Activated CD4-positive, CD25-positive, alpha-beta regulatory T cell treated with anti-CD3 and anti-CD28 coated beads, Interleukin-2, amount 50 U/mL, for 16 hours (primary cell): Measurements from ENCODE around the gene BCL11A.

Source experiments
- DNase-seq: peaks from one replicate; pipeline ENCODE4 v3.0.0-alpha.2; 2020; ENCODE audit warnings: low read depth, low spot score

BCL11A gene

DNA sequence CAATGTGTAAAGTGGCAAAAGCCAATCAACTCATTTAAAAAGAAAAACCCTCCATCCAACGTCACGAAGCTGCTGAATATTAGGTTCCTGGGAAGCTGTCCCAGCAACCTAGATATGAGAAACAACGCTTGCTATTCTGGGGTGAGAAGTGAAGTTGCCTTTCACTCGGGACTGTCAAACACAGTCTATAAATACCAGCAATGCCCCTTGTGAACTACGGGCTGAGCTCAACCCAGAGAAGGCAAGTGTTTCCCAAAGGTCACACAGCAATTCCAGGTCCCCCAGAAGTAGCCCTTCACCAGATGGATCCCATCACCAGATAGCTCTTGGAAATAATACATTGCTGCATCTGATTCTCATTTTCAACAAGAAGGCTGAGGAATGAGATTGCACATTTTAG lies 67.9 kb downstream of the BCL11A start:
- no peak for DNase-seq

DNA sequence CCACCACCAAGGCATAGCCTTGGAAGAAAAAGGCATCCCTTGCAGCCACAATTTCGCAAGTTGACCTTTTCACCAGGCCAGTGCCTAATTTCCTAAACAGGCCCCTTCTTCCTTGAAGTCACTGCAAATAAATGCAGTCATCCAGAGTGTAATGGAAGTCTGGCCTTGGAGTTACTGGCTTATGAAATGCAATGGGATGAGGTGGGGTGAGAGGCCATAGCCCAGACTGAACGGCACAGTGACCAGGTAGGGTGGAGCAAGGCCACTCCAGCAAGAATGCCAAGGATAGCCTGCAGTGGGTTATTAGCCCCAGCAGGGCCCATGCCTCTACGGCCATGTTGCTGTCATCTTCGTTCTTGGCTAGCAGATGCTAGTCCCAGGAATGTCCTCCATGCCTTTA lies 68.4 kb downstream of the BCL11A start:
- no peak for DNase-seq

DNA sequence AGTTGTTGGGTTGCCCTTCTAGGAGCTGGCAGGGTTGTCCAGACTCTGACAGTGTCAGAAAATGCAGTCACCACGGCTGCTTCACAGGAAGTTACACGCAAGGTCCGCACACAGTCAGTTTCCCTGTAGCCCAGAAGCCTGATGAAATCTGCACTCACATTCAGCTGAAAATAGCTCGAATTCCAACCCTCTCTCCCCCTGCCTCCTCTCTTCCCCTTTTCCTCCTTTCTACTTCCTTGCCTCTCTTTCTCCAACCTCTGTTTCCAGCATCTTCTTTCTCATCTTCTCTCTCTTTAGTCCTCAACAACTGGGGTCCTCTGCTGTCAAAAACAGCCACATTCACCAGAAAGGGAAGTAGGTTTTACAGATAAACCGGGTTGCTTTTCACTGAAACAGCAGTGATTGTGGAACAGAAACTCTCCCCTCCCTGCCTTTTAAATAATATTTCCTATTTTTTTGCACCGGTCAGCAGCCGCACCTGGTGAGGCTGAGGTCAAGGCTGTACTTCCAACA lies 69.3 kb downstream of the BCL11A start:
- DNase-seq = no peak

DNA sequence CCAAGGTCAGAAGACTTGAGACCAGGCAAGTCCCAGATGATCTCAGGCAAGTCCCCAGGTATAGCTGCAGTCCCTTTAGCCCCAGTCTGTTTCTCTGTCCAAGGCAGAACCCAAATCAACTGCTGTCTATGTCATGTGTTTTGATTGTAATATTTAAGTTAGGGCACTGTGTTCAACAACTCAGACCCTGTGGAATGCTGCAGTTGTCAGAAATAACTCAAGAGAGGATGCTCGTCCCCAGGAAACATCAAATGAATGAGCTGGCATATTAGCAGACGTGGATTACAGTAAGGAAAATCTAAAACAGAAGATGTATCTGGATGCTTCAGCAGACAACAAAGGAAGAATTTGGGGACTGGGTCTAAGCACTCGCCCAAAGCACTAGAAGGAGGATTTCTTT lies 70.1 kb downstream of the BCL11A start:
- DNase-seq = no peak

DNA sequence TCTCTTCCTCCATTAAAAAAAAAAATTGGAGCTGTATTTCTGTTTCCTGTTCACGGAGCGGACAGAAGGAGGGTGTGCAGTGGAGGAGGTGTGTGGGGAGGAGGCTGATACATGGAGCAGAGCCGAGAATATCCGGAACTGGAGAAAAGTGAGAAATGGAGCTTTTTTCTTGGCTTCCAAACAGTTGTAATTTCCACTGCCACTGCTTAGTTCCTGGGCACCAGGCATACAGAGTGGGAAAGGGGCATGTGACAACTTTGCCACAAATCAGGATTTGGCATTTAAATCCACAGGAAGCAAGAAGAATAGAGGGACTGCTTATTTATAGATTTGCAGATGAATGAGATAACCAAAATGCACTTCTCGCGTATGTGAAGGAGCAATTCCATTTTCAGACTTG lies 71.2 kb downstream of the BCL11A start:
- DNase-seq = no peak

DNA sequence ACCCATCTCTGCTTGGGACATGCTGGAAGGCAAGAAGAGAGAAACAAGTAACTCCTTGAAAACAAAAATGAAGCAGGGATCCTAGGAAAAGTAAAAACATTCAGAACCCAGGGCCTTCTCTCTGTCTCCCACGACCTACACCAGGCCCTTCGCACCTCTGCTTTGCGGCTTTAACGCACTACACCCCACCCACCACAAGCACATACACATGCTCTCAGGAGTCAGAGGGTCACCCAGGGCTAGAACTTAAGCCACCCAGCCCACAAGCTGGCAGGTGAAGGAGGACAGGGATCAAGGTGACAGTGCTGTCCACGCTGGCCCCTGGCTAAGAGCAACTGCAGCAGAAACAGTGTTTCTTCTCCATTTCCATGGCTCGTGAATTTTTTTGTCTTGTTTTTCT lies 72.2 kb downstream of the BCL11A start:
- DNase-seq = no peak

DNA sequence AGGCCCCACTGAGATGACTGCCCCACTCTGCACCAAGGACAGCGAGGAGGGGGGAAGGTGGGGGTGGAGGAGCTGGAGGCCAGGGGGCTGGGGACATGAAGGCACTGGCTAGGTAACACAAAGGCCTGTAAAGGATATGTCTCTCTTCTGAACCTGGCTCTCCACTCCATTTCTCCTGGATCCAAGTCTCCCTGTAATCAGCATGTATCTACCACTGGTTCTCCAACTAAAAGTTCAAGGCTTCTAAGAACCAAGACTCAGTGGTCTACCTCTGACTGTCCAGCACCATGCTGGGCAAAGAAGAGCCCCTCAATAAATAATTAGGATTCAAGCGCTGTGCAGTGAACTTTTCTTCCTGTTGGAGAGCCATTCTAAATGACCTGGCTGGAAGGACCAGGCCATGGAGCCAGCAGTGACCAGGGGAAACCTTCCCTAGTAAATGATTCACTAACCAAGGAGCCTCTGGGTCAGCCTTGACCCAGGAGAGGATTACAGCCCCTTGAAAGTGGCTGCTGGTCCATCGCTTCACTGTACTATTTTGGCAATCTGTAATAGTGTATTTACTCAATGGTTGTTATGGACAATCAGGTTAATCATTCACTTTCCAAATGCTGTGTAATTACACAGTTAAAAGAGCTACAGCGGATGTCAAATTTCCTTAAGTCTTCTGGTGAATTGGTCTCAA lies 73.2 kb downstream of the BCL11A start:
- no peak for DNase-seq

DNA sequence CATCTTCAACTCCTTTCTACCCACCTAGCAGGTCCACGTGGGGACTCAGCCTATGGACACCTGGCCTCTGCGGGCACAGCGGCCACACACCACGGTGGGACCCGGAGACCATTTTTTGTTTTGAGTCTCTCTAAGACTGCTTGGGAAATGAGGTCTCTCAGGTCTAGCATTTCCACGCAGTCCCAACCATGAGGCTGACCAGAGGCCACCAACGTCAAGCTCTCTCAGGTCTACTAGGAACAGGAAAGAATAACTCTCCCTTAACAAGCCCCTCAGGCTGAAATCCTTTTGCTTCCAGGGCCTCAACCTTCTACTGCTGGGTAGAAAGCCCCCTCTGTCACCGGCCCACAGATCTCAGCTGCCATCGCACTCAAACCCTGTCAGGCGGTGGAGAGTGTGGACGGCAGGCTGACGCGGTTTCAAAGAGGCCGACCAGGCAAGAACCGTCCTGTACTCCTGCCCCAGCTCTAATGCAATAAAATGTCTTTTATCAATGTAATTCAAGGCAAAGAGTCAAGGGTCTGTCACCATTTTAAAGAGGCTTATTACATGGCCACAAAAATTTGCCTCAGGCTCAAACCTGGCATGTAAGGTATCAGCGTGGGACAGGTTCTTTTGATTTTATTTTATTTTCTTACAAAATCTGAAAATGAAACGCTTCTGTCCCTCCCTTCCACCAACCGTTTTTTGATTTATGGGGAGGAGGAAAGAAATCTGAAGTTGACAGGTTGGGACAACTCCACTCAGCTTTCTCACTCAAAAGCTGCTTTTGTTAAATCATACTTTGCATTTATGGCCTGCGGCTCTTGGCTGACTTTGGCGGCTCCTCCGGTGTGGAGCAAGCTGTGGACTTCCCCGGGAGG lies 74.0 kb downstream of the BCL11A start:
- no peak for DNase-seq

DNA sequence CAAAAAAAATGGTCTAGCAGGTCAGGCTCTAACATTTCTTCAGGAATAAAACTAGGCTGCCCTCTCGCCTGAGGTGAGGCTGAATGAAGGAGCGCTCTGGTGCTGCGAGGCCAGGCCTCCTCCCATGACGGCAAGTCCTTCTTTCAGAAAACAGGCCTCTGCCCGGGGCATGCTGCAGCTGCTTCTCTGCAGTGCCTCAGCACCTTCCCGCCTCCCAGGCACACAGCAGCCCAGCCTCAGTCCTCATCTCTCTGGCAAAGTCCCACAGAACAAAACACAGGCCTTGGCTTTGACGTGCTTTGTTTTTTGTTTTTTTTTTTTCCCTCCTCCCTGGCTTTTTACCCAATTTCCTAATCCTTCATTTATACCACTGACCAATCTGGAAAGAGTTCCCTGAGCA lies 74.8 kb downstream of the BCL11A start:
- DNase-seq = no peak

DNA sequence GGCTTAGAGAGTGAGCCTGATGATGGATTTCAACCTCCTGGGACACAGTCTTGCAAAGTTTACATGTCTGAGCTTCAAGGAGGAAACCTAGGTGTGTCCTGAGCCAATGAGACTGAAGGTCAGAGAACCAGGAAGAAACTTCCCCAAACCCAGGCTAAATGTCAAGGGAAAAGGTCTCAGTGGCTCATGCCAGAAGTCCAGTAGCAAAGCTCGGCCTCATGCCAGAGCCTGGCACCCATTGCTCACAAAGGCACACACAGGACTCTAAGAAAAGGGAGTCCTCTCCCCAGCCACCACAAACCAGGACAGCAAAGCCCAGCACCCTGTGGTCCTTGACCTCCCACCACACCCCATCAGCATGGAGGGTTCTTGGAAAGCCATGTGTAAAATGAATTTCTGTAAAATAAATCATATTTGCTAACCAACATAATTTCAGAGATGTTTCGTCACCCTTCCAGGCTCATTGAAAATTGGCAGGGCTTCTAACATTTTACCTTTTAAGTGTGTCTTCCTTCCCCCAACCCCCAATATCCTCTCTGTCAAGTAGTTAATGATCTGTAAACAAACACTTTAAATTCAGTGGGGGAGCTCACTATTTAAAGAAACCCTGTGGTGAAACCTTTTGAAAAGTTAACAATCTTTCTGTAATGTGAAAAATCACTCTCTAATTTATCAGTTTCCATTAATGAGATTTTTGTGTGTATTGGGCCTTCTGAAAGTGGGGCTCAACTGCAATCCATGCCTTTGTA lies 77.1 kb downstream of the BCL11A start:
- no peak for DNase-seq

DNA sequence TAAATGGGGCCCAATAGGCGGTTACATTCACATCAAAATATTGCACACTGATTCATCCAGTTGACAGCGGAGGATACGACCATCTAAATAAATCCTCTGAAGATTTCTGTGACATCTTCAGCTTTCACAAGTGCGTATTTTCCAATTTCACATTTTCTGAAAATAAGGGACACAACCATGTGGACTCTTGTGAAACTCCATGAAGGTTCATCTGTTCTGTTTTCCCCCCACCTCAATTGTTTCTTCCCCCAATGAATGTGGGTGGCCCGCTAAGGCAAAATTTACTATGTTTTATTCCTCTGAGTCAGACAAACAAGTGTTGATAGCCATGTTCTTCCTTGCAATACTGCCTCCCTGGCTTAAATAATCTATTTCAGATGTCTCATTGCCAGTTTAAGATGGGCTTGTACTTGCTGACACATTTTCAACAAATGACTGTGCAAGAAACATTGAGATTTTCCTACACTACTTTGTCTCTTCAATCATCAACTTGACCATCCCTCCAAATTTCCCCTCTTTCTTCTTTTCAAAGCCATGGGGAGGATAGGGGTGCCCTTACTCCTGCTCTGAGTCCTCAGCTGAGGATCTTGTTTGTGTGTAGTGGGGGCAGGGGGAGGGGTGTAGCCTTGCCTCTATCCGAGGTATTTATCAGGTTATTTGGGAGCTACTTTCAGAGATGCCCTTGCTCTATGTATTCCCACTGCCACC lies 78.2 kb downstream of the BCL11A start:
- no peak for DNase-seq

DNA sequence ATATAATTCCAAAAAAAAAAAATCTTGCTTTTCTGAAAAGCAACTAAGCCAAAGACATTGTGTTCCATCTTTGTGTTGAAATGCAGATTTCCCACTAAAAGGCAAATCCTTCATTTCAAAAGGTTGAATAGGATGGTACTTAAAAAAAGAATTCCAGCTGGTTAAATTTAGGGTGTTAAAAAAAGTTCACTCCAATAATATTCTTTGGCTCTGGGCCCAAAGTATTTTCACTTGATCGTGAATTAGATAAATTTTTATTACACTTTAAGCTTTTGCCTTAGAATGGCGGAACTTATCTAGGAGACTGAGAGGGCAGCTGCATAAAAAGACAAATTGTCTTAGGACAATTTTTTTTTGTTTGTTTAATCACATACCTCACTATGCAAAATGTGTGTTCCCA lies 79.2 kb downstream of the BCL11A start:
- DNase-seq = no peak

DNA sequence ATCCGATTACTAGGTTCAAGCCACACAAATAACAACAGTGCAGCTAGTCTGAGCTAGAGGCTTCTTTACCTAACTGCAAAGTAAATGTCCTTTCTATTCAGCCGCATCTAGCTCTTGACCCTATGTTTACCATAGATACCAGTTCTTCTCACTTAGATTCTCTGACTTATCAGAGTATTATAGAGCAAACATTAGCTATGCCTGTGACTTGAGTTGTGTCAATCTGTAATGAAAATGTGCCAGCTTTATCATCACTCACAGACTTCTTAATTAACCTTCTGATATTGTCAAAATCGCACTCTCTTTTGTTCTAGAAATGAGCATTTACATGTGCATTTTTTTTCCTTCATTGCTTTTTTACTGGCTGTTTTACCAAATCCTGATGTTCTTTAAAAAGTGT lies 79.9 kb downstream of the BCL11A start:
- no peak for DNase-seq

DNA sequence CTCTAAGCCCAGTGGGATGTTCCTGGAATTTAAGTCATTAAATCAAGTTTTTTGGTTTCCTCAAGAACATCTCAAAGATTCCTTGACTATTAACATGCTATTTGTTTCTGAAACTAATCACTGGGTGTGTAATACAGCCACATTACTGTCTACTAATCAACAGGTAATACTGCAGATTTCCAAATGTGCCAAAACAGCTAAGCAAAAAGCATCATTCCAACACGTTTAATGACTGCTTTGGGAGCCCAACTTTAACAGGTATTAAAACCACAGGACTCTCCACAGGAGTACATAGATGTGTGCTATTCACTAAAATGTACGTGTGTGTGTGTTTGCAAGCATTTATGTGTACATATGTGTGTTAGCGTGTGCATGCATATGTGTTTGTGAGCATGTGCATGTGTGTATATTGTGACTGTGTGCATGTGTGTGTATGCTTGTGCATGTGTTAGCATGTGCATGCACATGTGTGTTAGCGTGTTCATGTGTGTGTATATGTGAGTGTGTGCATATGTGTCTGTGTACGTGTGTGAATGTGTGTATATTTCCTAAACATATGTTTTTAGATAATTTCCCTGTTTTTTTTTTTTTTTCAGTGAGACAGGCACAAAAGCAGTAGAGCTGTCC lies 80.7 kb downstream of the BCL11A start:
- no peak for DNase-seq

DNA sequence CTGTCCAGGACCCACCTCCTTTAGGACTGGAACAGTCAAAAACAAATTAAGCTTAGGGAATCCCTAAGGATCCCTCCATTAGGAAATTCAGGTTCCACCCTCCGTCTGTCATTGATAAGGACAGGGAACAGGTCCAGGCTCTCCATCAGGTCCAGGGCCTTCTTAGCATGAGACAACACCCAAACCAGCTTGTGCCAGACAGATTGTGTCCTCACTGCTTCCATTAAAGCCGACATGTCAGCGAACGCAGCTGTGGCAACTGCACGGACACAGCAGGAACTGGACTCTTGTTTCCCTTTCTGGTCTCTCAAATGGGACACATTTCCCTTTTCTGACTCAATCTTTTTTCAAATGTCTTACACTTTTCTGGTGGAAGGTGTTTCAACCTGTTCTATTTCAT lies 81.4 kb downstream of the BCL11A start:
- DNase-seq = no peak

DNA sequence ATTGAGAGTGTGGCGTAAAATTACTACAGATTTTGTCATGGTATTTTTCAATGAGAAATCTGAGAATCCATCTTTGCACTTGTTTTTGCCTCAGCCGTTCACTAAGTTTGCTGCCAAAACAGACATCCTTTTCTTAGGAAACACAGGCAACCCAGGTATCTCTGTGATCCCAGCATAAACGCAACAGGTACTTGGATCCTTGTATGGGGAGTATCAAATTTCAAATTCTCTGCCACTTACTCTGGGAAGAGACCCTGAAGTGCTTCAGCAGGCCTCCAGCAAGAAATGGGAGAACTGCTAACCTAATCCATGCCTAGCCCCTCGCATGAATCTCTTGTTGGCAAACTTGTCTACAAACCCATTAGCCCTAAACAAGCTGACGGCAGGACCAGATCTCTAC lies 83.1 kb downstream of the BCL11A start:
- DNase-seq = no peak

DNA sequence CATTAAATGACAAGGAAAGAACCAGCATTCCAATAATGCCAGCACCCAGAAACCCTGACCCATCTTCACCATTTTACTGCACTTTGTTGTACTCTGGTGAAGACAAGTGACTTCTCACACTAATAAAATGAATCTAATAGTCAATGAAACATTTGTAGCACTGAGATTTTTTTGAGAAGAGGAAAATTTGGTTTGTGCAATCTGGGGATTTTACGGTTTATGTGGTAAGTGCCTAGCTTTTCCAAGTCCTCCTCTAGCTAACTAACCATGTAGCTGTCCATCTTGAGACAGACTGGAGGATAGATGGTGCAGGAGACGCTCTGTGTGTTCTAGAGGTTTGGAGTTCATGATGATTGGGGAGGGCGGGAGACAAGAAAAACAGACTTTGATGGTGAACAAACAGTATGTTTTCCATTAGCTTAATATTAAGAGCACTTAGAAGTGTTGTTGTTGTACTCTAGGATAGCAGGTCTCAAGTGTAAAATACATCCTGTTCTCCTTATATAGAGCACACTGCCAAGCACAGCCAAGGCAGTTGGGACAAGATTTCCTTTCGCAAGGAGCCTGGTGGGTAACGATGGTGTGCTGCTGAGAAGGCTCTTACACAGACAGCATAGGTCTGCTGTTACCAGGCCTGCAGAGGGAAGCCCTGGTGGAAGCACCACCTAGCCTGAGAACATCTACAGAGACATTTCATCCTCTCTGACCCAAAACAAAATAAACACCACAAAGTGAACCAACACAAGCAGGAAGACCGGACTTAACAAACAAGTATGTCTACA lies 83.7 kb downstream of the BCL11A start:
- DNase-seq = no peak

DNA sequence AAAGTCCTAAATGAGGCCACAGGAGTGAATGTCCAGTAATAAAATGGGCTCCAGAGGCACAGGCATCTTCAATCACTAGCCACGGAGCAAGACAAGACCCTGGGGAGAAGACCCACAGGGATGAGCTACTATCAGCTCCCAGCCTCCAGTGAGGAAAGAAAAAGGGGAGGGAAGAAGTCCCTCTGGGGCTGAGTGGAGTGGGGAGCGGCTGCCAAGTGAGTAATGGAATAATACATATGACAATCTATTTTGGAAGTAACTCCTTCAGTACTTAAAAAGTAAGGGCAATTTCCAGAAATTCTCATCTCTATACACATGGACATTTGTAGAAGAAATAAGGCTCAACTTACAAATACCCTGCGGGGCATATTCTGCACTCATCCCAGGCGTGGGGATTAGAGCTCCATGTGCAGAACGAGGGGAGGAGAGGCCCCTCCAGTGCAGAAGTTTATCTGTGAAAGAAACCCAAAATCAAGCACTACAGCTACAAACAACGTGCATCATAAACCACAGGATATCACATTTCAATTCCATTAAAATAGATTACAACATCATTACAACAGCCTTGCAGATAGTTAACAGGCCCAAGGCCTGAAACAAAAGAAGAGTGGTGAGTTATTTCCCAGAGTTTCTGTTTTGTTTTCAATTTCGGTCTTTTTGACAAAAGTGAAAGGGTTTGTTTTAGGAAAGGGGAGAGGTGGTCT lies 84.9 kb downstream of the BCL11A start:
- DNase-seq = no peak

DNA sequence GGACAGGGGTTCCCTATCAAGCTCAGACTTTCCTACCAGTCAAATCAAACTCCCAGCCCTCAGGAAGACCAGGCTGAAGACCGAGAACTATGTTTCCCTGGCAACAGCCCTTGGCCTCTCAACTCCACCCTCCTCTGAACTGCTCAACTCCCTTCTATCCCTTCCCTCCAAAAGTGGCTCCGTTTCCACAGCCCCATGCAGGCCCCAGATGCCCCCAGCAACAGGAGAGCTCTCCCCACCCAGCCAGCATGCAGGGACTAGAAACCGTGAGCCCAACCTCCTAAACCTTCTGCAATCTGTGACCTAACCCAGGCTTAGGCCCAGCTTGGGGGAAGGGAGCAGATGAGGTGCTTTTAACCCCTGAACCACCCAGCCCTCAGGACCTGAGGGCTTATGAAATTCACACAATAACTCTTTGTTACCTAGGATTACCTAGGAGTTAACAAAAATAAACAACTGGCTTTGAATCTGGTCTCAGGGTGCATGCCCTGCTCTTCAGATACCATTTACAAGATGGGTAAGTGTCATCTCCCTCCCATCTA lies 87.2 kb downstream of the BCL11A start:
- DNase-seq = no peak

DNA sequence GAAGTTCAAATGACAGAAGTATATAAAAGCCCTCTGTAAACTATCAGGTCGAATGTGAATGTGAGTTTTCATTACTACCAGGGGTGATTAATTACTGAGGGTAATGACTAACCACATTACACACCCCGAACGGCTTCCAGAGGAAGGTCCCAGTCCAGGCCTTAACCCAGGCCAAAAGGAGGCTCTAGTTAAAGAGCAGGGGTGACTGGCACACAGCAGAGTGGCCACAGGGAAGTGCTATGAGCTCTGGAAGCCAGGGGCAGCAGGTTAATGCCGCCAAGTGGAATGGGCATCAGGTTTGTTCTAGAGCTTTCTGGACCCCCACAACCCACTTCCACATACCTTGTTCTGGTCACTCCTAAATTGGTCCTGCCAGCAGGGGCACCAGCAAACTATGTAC lies 87.7 kb downstream of the BCL11A start:
- no peak for DNase-seq
